H1 (cell line): ENCODE data around the gene NPIPB8. TPM values are rescaled to one million over a fixed set of nuclear protein-coding genes. Genes with fewer than 3 reads are reported as not detected.

ENCODE experiments used
- BCL11A ChIP-seq, 2 experiments: IDR thresholded peaks; one replicate each; pipeline ENCODE4 v1.6.1; 2011; ENCODE audit warnings: low read depth in 2 of 2, low read length in 2 of 2, mild to moderate bottlenecking in 2 of 2
- HDAC2 ChIP-seq, 2 experiments: fragments of 300-600 bp in 1 of 2; sonication (generic) in 1 of 2; IDR thresholded peaks; 2 replicates each; pipeline ENCODE4 v1.6.1; 2011 to 2012; ENCODE audit warnings: low read depth in 2 of 2, low read length in 2 of 2, mild to moderate bottlenecking in 2 of 2, moderate library complexity in 2 of 2, borderline replicate concordance in 1 of 2, inconsistent platforms in 1 of 2
- POLR2A ChIP-seq, 2 experiments: IDR thresholded peaks; 1 replicate in 1 of 2; 2 replicates in 1 of 2; pipeline ENCODE4 v1.6.1; 2011; ENCODE audit warnings: low read depth in 2 of 2, low read length in 2 of 2, mild to moderate bottlenecking in 2 of 2; ENCODE audit errors: control extremely low read depth in 1 of 2
- RNF2 ChIP-seq: fragments of 200-900, 300-1000 bp; sonication (generic); IDR thresholded peaks from 2 replicates; pipeline ENCODE4 v1.7.1; 2016; ENCODE audit warnings: borderline replicate concordance, low read depth, mild to moderate bottlenecking, antibody characterized with exemption, low read length; ENCODE audit not compliant: poor library complexity, severe bottlenecking; ENCODE audit errors: missing control alignments
- polyA plus RNA-seq, 7 experiments: library from polyadenylated mRNA; depleted of rRNA in 3 of 7; stranded (reverse) in 5 of 7; unstranded in 2 of 7; fragments of >200 nt in 5 of 7; fragments of 200-250 nt in 2 of 7; gene quantifications; 1 replicate in 5 of 7; 2 replicates in 1 of 7; 4 replicates in 1 of 7; pipeline versions ENCODE4 v1.2.1 to v1.2.3, GENCODE V29; 2011 to 2013; ENCODE audit warnings: missing spikeins in 2 of 7, mixed read lengths in 2 of 7
- total RNA-seq: library from RNA; stranded (reverse); fragmentation: NEBNext Ultra II Directional; extraction: Animal tissue kit (Norgen Biotek cat#: 25700); gene quantifications from 2 replicates; pipeline ENCODE4 v1.2.1, GENCODE V29; 2021

NPIPB8 gene
- total and polyA plus RNA-seq, 2 of the 8 experiments (the other 6 are each of a cell fraction or from before 2014, with no cell fraction given): 0.05 TPM; not detected in 1

DNA sequence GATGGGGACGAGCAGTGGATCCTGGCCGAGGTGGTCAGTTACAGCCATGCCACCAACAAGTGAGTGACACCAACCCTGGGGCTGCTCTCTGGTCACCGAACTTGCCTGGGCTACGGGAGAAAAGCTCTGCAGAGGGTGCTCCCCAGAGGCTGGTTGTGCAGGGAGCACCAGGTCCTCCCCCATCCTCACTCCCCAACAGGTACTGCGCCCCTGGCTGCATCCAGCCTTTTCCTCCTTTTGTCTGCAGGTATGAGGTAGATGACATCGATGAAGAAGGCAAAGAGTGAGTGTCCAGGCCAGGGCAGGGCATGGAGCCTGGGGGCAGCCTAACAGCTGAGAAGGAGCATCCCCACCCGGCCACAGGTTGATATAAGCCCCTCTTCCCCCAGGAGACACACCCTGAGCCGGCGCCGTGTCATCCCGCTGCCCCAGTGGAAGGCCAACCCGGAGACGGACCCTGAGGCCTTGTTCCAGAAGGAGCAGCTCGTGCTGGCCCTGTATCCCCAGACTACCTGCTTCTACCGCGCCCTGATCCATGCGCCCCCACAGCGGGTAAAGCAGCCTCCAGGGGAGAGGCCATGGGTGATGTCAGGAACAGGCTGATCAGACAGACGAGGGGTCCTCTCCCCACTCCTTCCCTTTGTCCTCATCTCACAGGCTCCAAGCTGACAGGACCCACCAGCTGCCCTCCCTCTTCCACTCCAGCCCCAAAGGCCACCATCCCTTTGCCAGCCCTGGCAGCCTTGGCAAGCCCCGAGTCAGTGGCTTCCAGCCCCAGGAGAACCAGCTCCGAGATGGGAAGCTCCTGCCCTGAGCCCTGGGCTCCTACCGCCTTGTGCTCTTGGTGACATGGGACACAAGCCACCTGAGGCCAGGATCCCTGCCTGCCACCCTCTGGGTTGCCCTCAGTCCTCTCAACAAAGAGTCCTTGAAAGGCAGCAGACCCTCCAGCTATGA, 47.2 kb upstream of the NPIPB8 start (continued):
- TF ChIP-seq HDAC2 (IDR thresholded peaks at IDR 0.05; ENCODE audit: borderline replicate concordance in 1 of 2, low read depth in 2 of 2, low read length in 2 of 2): no peak
- TF ChIP-seq RNF2: no peak
- TF ChIP-seq POLR2A (IDR thresholded peaks at IDR 0.05; ENCODE audit: control extremely low read depth in 1 of 2, low read depth in 2 of 2, low read length in 2 of 2): no peak
- TF ChIP-seq BCL11A (IDR thresholded peaks at IDR 0.05; ENCODE audit: low read depth in 2 of 2, low read length in 2 of 2): no peak
- TF ChIP-seq, all 59 proteins: peak for 0
